GM12801 (cell line): ENCODE results near the gene EIF2B5.

Experiments
- CTCF ChIP-seq: IDR thresholded peaks from one replicate; pipeline ENCODE4 v1.5.1; 2011; ENCODE audit warnings: control low read depth; ENCODE audit not compliant: insufficient read length; ENCODE audit errors: extremely low read depth

EIF2B5 gene

GRCh38 chr3:184185461-184186183 lies 50.5 kb downstream of the EIF2B5 start:
- no peak for TF ChIP-seq CTCF

GRCh38 chr3:184186184-184186901 lies 51.2 kb downstream of the EIF2B5 start, which contains the start of gene ABCF3:
Gene ABCF3, plus strand, starts transcription at chr3:184186199. Its CDS starts 9 bp downstream, at chr3:184186208.
- no peak for TF ChIP-seq CTCF

- no peak for TF ChIP-seq CTCF
Measured at GRCh38 chr3:184186902-184187207, 51.7 kb downstream of the EIF2B5 start.

- no peak for TF ChIP-seq CTCF
Measured at GRCh38 chr3:184188080-184188479, 52.9 kb downstream of the EIF2B5 start.

GRCh38 chr3:184189421-184189820 lies 54.3 kb downstream of the EIF2B5 start:
- no peak for TF ChIP-seq CTCF

- no peak for TF ChIP-seq CTCF
Measured at GRCh38 chr3:184192889-184193288, 57.7 kb downstream of the EIF2B5 start.

- TF ChIP-seq CTCF: no peak
Measured at GRCh38 chr3:184193991-184194539, 58.9 kb downstream of the EIF2B5 start.
